Measurements from ENCODE around the gene COPB2.

GRCh38 chr3:139416275-139416674 lies 26.8 kb upstream of the COPB2 start:
- TF ChIP-seq, protein P1, sequence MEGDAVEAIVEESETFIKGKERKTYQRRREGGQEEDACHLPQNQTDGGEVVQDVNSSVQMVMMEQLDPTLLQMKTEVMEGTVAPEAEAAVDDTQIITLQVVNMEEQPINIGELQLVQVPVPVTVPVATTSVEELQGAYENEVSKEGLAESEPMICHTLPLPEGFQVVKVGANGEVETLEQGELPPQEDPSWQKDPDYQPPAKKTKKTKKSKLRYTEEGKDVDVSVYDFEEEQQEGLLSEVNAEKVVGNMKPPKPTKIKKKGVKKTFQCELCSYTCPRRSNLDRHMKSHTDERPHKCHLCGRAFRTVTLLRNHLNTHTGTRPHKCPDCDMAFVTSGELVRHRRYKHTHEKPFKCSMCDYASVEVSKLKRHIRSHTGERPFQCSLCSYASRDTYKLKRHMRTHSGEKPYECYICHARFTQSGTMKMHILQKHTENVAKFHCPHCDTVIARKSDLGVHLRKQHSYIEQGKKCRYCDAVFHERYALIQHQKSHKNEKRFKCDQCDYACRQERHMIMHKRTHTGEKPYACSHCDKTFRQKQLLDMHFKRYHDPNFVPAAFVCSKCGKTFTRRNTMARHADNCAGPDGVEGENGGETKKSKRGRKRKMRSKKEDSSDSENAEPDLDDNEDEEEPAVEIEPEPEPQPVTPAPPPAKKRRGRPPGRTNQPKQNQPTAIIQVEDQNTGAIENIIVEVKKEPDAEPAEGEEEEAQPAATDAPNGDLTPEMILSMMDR (IDR thresholded peaks at IDR 0.05 in 8 of 11, conservative IDR thresholded peaks at IDR 0.05 in 3 of 11) = no peak
- TF ChIP-seq POLR2AphosphoS5 (IDR thresholded peaks at IDR 0.05) = no peak
- TF ChIP-seq POLR2A (IDR thresholded peaks at IDR 0.05) = no peak
